Spleen (tissue), 7 donors: ENCODE data around the gene DAB1.

ENCODE experiments used
- CTCF ChIP-seq, 11 experiments: fragments of 200-600 bp in 7 of 11; fragments of 450-650 bp in 4 of 11; sonication (generic) in 4 of 11; IDR thresholded peaks in 8 of 11; conservative IDR thresholded peaks in 3 of 11; 1 replicate in 7 of 11; 2 replicates in 4 of 11; pipeline versions ENCODE4 v1.4.0 to v1.8.0; 2016 to 2021; ENCODE audit warnings: antibody characterized with exemption in 11 of 11, inconsistent platforms in 4 of 11, mild to moderate bottlenecking in 1 of 11
- POLR2AphosphoS5 ChIP-seq, 3 donors: sonication (generic); formaldehyde crosslinking; IDR thresholded peaks; one replicate each; pipeline ENCODE4 v1.5.1; 2017; ENCODE audit warnings: antibody characterized with exemption in 3 of 3
- donor health status: DM: no; HTN: no; CAD: no; lungs with moderate emphysema.
- donor health status: DM: no; HTN: no; CAD: no.
- donor health status: DM: no; HTN: no; CAD: no.

DNA sequence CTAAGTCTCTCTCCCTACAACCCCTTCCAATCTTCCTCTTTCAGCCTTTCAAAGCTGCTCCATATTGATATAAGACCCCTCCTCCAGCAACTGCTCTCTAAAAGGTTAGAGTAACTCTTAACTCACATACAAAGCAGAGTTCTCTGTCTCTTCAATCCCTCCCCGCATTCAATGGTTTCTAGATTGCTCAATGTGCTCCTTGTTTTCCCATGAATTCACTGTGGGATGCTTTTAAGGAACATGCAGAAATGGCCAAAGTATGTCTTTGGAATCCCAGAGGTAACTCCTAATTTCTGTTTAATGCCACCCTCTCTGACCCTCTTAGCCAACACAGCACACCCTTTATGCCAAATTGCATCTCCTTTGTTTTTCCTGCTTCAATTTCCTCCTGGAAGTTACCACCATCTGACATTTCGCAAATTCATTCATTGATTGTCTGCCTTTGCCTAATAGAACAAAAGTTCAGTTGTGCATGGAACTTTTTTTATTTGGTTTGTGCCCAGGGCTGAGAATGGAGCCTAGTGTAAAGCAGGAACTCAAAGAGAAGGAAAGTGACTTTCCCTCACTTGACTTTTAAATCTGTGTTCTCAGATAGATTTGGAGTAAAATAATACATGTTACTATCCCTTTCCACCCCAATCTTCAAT, 285.3 kb downstream of the DAB1 start:
- TF ChIP-seq CTCF (IDR thresholded peaks at IDR 0.05 in 8 of 11, conservative IDR thresholded peaks at IDR 0.05 in 3 of 11) = no peak
- TF ChIP-seq POLR2AphosphoS5 (IDR thresholded peaks at IDR 0.05) = no peak
